Activated T-helper 9 cell treated with anti-CD3 and anti-CD28 coated beads, Interleukin-2, amount 50 U/mL, for 16 hours (primary cell): ENCODE results near the gene SFMBT2.
"Not testable (repeated sequence)": the region's sequence is repeated elsewhere in the genome, so short reads cannot be mapped to it uniquely, and the experiment has no call there.

ENCODE experiments used
- DNase-seq: peaks from one replicate; pipeline ENCODE4 v3.0.0-alpha.2; 2020; ENCODE audit warnings: low read depth

The SFMBT2 gene

GRCh38 chr10:7320072-7320471, 90.8 kb downstream of the SFMBT2 start:
- no peak for DNase-seq

GRCh38 chr10:7319632-7320031, 91.2 kb downstream of the SFMBT2 start:
- DNase-seq = no peak

- no peak for DNase-seq
These were observed 92.0 kb downstream of the SFMBT2 start for GRCh38 chr10:7318836-7319235.

- DNase-seq = no peak
These were observed 92.9 kb downstream of the SFMBT2 start for GRCh38 chr10:7317786-7318446.

- DNase-seq = no peak
These were observed 94.0 kb downstream of the SFMBT2 start for GRCh38 chr10:7316839-7317238.

GRCh38 chr10:7315906-7316305, 94.9 kb downstream of the SFMBT2 start:
- no peak for DNase-seq

GRCh38 chr10:7314170-7314569, 96.7 kb downstream of the SFMBT2 start:
- DNase-seq = no peak

GRCh38 chr10:7312488-7312857, 98.4 kb downstream of the SFMBT2 start:
- no peak for DNase-seq

- DNase-seq = not testable (repeated sequence)
These were observed 98.9 kb downstream of the SFMBT2 start for GRCh38 chr10:7311850-7312487.

- DNase-seq = no peak
These were observed 99.5 kb downstream of the SFMBT2 start for GRCh38 chr10:7311218-7311849.

- no peak for DNase-seq
These were observed 100.8 kb downstream of the SFMBT2 start for GRCh38 chr10:7310076-7310475.

- no peak for DNase-seq
These were observed 102.0 kb downstream of the SFMBT2 start for GRCh38 chr10:7308826-7309225.

- DNase-seq = no peak
These were observed 104.2 kb downstream of the SFMBT2 start for GRCh38 chr10:7306616-7307015.

- DNase-seq = no peak
These were observed 104.7 kb downstream of the SFMBT2 start for GRCh38 chr10:7306147-7306546.

- DNase-seq = no peak
These were observed 105.8 kb downstream of the SFMBT2 start for GRCh38 chr10:7305053-7305452.

GRCh38 chr10:7304110-7304509, 106.7 kb downstream of the SFMBT2 start:
- DNase-seq = no peak

- DNase-seq = no peak
These were observed 107.8 kb downstream of the SFMBT2 start for GRCh38 chr10:7302930-7303557.

GRCh38 chr10:7302392-7302906, 108.4 kb downstream of the SFMBT2 start:
- DNase-seq = no peak

- DNase-seq = no peak
These were observed 109.6 kb downstream of the SFMBT2 start for GRCh38 chr10:7301006-7301778.

GRCh38 chr10:7300384-7300971, 110.4 kb downstream of the SFMBT2 start:
- no peak for DNase-seq

- not testable (repeated sequence) for DNase-seq
These were observed 111.1 kb downstream of the SFMBT2 start for GRCh38 chr10:7299601-7300325.
